KMS-11 (cell line): ENCODE measurements around the gene CDK7.

Source experiments
- H2AFZ ChIP-seq: fragments of 200-600 bp; sonication (generic); 2 replicates; pipeline ENCODE4 v1.6.1; 2016; ENCODE audit warnings: antibody characterized with exemption, mixed run types, low read depth
- H3K27ac ChIP-seq: fragments of 200-600 bp; sonication (generic); 2 replicates; pipeline ENCODE4 v1.6.1; 2016; ENCODE audit warnings: mild to moderate bottlenecking, mixed run types
- H3K27me3 ChIP-seq: fragments of 200-600 bp; sonication (generic); 2 replicates; pipeline ENCODE4 v1.6.1; 2017; ENCODE audit warnings: mild to moderate bottlenecking, low read depth, mixed run types, moderate library complexity; ENCODE audit not compliant: insufficient read depth
- H3K36me3 ChIP-seq: fragments of 200-600 bp; sonication (generic); 2 replicates; pipeline ENCODE4 v1.6.1; 2017; ENCODE audit warnings: mild to moderate bottlenecking, mixed run types; ENCODE audit not compliant: insufficient read depth
- H3K4me1 ChIP-seq: fragments of 200-600 bp; sonication (generic); 2 replicates; pipeline ENCODE4 v1.6.1; 2016; ENCODE audit warnings: mild to moderate bottlenecking, low read depth, mixed run types; ENCODE audit not compliant: poor library complexity, severe bottlenecking
- H3K4me2 ChIP-seq: fragments of 200-600 bp; sonication (generic); 2 replicates; pipeline ENCODE4 v1.7.0; 2016; ENCODE audit warnings: mild to moderate bottlenecking, mixed run types
- H3K4me3 ChIP-seq: fragments of 200-600 bp; sonication (generic); IDR thresholded peaks from 2 replicates; pipeline ENCODE4 v1.6.1; 2017; ENCODE audit warnings: low read depth, low read length, mixed read lengths; ENCODE audit not compliant: insufficient read depth
- H3K79me2 ChIP-seq: fragments of 200-600 bp; sonication (generic); 2 replicates; pipeline ENCODE4 v1.6.1; 2016; ENCODE audit warnings: low read depth, mixed run types; ENCODE audit not compliant: insufficient read depth
- H3K9ac ChIP-seq: fragments of 200-600 bp; sonication (generic); 2 replicates; pipeline ENCODE4 v1.6.1; 2016; ENCODE audit warnings: mild to moderate bottlenecking, mixed run types
- H4K20me1 ChIP-seq: fragments of 200-600 bp; sonication (generic); 2 replicates; pipeline ENCODE4 v1.6.1; 2016; ENCODE audit warnings: mild to moderate bottlenecking, mixed run types; ENCODE audit not compliant: insufficient read depth
- TF ChIP-seq, protein P1 (sequence below): fragments of 200-600 bp; sonication (generic); conservative IDR thresholded peaks from 2 replicates; pipeline ENCODE4 v1.6.1; 2017; ENCODE audit warnings: low read depth, mild to moderate bottlenecking, antibody characterized with exemption, low read length, moderate library complexity, mixed read lengths

Gene CDK7

DNA sequence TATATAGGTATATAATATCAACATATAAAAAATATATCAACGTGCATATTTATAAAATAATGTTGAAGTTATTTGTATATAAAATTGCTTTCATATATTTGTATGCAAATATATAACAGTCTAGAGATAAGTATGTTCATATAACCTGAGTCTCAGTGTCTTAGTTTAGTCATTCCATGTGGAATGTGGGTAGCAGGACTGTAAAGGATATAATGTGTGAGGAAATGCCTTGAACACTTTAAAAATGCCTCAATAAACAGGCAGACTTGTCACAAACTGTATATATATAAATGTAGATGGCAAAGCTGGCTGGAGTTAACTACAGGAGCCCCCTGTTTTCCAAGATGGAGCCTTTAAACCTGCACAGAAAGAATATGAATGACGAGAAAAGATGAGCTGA, 49.5 kb downstream of the CDK7 start:
- Histone ChIP-seq H3K4me2 (no peak overlapping the region), H3K36me3 (no peaks in the 10 kb centered on the region), H3K4me3 (no peak overlapping the region), H3K27ac (no peak overlapping the region), H3K27me3 (no peaks in the 10 kb centered on the region), H3K79me2 (no peaks in the 10 kb centered on the region), H2AFZ (no peak overlapping the region), H4K20me1 (no peaks in the 10 kb centered on the region), H3K4me1 (no peaks in the 10 kb centered on the region), H3K9ac (no peak overlapping the region)
- TF ChIP-seq, protein P1, sequence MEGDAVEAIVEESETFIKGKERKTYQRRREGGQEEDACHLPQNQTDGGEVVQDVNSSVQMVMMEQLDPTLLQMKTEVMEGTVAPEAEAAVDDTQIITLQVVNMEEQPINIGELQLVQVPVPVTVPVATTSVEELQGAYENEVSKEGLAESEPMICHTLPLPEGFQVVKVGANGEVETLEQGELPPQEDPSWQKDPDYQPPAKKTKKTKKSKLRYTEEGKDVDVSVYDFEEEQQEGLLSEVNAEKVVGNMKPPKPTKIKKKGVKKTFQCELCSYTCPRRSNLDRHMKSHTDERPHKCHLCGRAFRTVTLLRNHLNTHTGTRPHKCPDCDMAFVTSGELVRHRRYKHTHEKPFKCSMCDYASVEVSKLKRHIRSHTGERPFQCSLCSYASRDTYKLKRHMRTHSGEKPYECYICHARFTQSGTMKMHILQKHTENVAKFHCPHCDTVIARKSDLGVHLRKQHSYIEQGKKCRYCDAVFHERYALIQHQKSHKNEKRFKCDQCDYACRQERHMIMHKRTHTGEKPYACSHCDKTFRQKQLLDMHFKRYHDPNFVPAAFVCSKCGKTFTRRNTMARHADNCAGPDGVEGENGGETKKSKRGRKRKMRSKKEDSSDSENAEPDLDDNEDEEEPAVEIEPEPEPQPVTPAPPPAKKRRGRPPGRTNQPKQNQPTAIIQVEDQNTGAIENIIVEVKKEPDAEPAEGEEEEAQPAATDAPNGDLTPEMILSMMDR = no peak

DNA sequence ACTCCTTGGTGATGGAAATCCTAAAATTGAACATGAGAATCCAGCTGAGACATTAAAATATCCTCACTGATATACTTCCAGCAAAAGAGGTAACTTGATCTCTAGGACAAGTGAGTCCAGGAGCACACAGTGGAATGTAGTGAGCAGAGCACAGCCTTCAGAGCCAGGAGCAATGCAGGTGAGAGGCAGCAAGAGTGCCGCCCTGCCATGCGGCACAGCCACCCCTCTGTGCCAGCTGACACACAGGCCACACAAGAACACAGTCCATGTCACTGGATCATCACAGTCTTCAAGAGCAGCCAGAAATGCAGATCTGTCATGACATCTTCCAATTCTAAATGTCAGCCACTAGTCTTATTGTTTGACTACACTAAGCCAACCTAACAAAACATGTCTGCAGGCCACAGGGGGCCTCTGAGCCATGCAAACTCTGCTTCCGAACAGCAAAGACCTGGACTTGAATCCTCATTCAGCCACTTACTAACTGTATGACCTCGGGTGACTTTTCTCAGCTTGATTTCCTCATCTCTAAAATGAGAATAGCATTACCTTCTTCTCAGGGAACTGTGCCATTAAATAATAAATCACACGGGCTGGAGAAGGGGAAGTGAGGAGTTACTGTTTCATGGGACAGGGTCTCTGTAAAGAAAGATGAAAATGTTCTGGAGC, 50.9 kb downstream of the CDK7 start:
- Histone ChIP-seq H3K79me2 (no peaks in the 10 kb centered on the region), H3K27me3 (no peaks in the 10 kb centered on the region), H4K20me1 (no peaks in the 10 kb centered on the region), H3K36me3 (no peaks in the 10 kb centered on the region), H3K9ac (no peak overlapping the region), H3K4me3 (no peak overlapping the region), H3K4me1 (no peaks in the 10 kb centered on the region), H3K27ac (no peak overlapping the region), H2AFZ (no peak overlapping the region), H3K4me2 (no peak overlapping the region)
- TF ChIP-seq, protein P1 = no peak

GRCh38 chr5:69288069-69288468, 53.4 kb downstream of the CDK7 start:
- Histone ChIP-seq H3K27me3 (no peaks in the 10 kb centered on the region), H3K4me2 (no peak overlapping the region), H3K4me1 (no peaks in the 10 kb centered on the region), H2AFZ (no peak overlapping the region), H3K36me3 (no peaks in the 10 kb centered on the region), H4K20me1 (no peaks in the 10 kb centered on the region), H3K79me2 (no peaks in the 10 kb centered on the region), H3K9ac (no peak overlapping the region), H3K27ac (no peak overlapping the region), H3K4me3 (no peak overlapping the region)
- TF ChIP-seq, protein P1 = no peak

DNA sequence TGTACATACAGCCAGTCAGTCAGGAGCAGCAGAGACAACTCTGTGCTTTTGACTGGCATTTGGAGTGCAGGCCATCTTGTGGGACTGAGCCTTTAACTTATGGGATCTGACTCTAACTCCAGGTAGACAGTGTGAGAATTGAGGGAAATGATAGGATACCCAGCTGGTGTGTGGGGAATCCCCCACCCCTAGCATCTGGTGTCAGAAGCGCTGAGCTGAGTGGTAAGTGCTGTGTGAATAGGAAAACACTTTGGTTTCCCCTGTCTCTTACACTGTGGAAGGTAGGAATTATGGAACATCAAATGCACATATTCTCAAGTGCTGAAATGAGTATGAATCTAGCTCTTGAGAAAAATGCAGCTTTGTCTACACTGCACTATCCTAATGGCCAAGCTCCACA, 54.0 kb downstream of the CDK7 start:
- no peaks in the 10 kb centered on the region for H3K79me2 ChIP-seq
- no peak overlapping the region for H3K27ac ChIP-seq
- no peak overlapping the region for H2AFZ ChIP-seq
- no peaks in the 10 kb centered on the region for H3K27me3 ChIP-seq
- TF ChIP-seq, protein P1 = no peak
- H3K4me3 ChIP-seq = no peak overlapping the region
- H3K4me1 ChIP-seq = no peaks in the 10 kb centered on the region
- no peak overlapping the region for H3K4me2 ChIP-seq
- H3K9ac ChIP-seq = no peak overlapping the region
- no peaks in the 10 kb centered on the region for H3K36me3 ChIP-seq
- H4K20me1 ChIP-seq = no peaks in the 10 kb centered on the region
